GM18519 (cell line): ENCODE results near the gene CACNB1.

Experiments used
- ATAC-seq: cut with Tn5 transposase; IDR thresholded peaks from one replicate; pipeline ENCODE4 v1.9.1; 2021; ENCODE audit warnings: mild to moderate bottlenecking, moderate library complexity; ENCODE audit not compliant: unreplicated experiment, low FRiP score

The CACNB1 gene

DNA sequence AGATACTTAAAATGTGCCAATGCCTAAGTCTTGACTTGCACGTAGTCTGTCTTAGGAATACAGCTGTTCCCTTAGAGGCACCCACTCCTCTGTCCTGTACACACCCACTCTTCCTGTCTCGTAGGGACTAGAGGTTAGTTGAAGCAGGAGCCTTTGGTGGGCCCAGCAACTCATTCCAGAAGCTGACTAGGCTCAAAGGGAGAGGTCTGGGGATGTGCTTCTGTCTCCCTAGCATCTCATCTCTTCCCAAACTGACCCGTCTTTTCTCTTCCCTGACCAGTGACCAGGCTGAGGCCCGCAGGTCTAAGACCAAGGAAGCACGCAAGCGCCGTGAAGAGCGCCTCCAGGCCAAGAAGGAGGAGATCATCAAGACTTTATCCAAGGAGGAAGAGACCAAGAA is 6.8 kb upstream of the CACNB1 start:
- no peak for ATAC-seq

DNA sequence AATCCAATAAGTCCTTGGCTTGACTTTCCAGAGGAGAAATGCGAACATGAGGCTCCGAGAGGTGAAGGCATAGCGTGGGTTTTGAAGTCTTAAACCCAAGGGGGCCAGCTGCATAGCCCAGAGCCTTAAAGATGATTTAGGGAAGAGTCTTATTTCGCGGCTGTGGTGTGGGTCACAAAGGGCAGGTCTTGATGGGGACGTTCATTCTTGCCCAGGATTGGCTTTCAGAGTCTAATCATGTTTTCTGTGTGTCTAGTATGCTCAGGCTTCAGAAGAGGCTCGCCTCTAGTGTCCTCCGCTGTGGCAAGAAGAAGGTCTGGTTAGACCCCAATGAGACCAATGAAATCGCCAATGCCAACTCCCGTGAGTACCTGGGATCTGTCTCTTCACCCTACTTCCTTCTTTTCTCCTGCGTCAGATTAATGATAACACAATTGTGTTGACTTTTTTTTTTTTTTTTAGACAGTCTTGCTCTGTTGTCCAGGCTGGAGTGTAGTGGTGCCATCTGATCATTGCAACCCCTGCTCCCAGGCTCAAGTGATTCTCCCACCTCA is 3.6 kb upstream of the CACNB1 start:
- ATAC-seq = no peak

DNA sequence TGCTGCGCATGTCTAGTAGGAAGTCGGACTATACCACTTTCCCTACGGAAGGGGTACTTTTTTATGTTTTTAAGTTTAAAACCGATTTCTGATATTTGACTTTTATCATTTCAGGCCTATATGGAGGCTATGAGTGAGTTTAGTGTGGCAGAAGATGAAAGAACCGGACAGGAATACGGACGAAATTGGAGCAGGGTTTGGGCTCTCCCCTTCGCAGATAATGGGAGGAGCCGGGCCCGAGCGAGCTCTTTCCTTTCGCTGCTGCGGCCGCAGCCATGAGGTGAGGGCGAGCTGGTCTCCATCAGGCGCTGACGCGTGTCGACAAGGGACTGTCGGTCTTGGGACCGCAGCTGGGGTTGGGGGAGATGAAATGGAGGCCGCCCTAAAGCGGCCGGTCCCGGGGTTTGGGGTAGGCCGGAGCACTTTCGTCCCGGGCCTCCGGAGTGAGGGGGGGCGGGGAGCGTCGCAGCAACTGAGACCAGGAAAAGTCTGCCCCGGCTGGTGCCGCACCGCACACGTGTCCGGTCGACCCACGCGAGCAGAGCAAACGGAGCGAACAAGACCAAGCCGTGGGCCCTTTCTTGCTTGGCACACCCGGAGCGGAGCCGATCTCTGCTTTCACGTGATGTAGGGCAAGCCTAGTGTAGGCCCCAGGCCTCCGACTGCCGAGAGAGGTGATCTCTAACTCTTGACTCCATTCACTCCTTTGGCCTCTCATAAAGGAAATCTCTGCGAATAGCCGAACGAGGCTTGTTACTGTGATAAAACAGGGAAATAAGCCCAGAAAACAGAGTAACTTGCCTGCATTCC is 2.8 kb upstream of the CACNB1 start, which contains the start of gene RPL19:
Gene RPL19 (plus strand): TSS at position 214 of the 810 bp plus-strand sequence. CDS start 62 bp downstream, at position 276.
- ATAC-seq = peak; percentile 30

DNA sequence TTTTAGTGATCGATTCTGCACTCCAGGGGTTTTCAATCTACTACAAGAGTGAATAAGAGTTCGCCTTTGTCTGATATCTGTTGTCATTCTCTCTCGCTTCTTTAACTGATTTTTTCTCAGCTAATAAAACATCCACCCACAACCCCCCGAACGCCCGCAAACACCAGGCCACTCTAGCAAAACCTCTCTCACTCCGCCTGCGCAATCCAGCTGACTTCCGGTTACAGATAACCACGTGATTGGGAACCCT is 2.3 kb upstream of the CACNB1 start:
- ATAC-seq = peak; percentile 36

DNA sequence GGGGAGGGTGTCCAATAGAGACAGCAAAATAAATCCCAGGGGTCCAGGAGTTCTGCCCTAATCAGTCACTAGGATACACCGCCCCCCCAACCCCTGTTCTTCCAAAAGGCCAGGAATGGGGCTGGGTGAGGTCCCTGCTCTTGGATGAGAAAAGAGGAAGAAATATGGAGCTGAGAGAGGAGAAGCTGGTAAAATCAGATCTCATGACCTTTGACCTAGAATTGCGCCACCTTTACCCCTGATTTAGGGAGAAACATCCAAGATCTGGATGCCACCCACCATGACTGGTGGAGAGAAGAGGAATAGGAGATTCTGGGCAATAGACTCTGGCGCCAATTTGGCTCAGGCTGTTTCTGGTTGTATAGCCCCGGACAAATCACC is 707 bp upstream of the CACNB1 start:
- ATAC-seq = no peak

DNA sequence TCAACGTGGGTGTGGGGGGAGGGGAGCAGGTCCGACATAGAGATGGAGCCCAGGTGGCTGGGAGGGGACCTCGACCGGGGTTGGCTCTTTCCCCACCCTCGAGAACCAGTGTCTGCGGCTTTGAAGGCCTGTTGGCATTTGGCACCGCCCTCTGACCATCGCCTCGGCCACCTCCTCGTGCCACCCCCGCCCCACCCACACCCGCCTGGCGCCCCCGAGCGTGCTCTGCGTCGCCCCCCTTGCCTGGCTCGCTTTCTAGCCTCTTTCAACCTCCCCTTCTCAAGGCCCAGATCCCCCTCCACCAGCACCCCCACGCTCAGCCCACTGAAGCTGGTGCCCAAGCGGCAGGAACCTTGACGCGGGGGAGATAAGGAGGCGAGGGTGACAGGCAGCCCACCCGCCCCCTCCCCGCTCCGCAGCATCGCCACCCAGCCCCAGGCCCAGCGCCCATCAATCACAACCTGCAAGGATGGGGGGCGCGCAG is 619 bp downstream of the CACNB1 start:
- ATAC-seq = no peak

DNA sequence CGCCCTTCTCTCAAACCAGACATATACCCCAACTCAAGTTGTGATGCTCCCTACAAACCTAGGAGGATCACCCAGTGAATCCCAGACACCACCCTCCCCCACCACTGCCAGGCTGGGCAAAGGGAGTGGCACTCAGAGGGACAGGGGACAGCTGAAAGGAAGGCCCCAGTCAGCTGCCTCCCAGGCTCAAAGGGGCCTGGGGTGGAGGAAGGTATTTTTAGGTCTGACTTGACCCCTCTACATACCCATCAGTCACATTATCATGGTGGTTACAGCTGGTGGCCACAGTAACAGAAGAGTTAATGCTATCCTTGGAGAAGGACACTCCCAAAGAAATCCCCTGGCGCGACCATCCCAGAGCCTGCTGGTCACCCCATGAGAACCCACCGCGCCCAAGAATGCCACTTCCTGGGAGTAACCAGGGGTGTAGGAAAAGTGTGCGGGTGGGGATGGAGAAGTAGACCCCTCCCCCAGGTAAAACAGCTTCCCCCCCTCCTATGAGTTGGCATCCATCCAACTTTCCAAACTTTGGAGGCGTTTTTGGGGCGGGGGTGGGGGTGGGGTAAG is 1.1 kb downstream of the CACNB1 start:
- ATAC-seq = no peak

DNA sequence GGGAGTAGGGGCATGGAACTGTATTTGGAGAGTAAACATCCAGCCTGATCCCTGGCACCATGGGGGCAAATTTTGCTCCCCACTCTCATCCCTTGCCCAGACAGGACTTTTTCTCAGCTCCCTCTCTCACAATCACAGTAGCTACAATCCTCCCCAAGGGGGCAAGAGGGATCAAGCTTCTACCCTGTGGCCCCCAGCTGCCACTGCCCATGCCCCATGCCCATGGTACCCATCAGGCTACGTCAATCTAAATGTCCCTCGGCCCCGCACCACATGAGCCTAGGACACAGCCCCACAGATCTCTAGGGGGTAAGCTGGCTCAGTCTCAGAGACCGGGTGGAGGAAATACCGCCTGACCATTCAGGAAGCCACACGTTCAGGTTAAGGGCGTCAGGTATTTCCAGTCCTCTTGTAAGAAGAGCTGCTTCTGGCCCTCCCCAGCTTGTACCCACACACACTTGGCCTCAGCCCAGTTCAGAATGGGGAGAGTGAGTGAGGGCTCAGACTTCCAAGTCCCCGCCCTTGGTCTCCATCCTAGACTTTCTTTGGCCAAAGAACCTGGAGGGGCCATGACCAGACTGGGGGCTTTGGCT is 1.8 kb downstream of the CACNB1 start:
- no peak for ATAC-seq

DNA sequence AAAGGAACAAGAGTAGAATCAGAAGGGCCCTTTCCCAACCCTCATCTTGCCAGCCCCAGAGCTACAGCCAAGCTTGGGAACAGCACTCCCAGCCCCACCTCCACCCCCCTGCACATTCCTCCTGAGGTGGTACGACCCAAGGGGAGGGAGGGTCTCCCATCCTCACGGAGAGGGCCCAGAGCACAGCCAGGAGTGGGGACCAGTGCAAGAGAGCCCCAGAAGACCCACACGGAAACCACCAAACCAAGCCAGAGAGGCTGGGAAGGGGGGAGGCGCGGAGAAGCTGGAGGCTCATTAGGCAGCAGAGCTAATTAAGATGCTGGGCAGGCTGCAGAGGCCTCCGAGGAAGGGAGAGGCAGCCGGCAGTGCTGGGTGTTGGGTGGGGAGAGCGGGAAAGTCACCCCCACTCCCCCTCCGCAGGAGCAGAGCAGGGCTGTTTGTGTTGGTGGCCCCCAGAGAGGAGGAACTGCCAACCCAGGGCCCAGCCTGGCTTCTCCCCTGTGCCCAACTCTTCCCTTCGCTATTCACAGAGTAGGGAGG is 2.4 kb downstream of the CACNB1 start:
- no peak for ATAC-seq

DNA sequence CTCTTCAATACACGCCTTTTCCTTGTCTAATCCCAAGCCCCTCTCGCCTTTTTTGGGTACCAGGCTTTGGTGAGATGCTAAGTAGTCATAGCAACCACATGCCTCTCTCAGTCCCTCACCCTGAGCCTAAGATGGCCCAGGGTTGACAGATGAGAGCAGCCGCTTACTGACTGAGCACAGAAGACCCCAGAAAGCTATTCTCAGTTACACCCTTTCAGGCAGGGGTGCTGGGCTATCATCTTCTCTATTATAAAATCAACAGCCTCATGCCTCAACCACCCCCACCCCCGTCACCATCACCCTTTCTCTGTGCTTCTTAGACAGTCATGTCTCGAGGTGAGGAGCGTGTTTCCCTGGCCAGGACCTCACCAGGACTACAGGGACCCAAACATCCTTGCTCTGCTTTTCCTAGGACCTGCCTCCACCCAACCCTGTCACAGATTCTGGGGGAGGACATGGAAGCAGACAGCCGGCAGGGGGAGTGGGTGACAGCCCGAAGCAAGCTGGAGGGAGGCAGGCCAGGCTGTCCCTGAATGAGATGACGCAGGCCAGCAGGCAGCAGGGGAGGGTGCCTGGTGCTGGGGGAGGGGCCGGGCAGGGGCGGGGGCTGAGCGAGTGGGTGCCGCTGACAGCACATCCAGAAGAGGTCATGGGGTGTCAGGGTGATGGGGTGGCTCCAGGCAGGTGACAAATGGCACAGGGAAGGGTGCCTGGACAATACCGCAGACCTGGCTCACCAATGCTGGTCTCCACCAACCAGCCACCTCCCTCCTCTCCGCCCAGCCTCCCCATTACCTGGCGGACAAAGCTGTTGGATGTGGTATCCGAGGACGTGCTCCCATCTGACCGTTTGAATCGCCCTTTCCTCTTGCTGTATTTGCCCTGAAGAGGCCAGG is 3.1 kb downstream of the CACNB1 start:
- no peak for ATAC-seq

DNA sequence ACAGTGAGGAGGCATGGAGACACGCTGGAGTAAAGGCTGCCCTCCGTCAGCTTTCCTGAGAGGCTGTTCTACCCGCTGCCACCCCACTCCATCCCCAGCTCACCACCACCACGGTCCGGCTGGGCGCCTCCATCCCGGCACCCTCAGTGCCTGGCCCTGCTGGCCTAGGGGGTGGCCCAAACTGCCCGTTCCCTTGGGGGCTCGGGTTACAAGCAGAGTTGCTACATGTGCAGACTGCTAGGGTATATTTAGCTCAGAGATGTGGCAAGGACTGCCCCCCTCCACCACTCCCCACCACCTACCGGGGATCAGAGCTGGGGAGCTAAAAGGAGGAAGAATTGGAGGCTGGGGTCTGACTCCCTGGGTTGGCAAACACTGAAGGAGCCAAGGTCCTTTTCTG is 4.1 kb downstream of the CACNB1 start:
- no peak for ATAC-seq

DNA sequence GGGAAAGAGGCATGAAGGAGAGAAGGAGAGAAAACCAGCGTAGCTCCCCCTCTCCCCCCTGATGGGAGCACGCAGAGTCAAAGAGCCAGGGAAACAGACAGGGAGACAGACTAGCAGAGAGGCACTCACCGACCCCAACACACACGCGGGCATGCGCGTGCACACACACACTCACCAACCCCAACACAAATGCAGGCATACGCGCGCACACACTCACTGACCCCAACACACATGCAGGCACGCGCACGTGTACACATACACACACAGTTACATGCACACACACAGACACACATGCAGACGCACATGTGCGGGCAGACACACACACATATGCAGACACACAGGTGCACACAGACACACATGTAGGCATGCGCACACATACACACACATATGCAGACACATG is 4.6 kb downstream of the CACNB1 start:
- no peak for ATAC-seq

DNA sequence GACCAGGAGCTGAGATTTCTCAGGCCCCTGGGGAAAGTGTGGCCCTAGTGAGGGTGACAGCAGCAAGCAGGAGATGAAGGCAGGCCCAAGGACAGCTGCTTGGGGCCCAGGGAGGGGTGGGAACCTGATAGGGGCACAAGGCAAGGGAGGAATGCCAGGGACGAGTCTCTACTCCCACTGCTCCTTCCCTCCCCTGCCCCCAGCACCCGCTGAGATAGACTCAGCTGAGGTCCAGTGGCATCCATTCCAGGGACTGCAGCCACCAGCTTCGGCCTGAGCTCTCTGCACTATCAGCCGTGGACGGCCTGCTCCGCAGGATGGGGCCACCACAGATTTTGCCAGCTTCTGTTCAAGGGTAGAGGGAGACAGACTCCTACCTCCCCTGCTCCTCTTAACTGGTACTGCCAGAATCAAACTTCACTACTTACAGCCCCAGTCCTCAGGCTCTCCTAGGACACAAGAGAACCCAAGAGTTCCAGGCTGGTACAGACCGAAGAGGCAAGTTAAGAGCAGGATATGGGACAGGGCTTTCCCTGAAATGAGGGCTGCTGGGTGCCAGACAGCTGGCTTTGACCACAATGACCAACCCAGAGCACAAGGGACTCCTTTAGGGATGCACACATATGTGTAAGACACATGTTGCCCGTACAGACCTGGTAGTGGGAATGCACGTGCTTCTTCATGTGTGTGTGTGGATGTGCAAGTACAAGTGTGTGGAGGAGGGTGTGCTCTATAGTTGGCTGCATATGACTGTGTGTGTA is 5.5 kb downstream of the CACNB1 start:
- no peak for ATAC-seq

DNA sequence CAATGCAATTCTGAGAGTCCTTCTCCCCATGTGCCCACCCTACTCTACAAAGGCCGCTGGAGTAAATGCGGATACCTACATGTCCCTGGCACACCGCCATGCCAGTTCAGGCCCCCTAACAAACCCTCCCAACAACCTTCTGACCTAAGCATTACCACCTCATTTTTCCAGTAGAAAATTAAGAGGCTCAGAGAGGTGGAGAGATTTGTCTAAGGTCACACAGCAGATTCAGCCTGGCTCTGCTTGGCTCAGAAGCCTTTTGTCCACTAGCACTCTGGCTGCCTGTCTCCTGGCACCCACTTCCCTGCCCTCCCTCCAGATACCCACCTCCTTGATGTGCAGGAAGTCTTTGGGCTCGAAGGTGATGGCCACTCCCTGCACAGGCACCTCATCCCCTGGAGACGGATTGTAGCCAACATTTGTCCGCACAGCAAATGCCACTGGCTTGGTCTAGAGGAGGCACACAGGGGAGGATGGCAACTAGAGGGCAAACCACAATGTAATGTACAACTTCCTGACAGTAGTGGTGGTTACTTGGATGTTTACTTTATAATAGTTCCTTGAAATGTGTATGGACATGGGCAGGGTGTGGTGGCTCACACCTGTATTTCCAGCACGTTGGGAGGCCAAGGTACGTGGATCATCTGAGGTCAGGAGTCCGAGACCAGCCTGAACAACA is 10.2 kb downstream of the CACNB1 start:
- ATAC-seq = no peak

DNA sequence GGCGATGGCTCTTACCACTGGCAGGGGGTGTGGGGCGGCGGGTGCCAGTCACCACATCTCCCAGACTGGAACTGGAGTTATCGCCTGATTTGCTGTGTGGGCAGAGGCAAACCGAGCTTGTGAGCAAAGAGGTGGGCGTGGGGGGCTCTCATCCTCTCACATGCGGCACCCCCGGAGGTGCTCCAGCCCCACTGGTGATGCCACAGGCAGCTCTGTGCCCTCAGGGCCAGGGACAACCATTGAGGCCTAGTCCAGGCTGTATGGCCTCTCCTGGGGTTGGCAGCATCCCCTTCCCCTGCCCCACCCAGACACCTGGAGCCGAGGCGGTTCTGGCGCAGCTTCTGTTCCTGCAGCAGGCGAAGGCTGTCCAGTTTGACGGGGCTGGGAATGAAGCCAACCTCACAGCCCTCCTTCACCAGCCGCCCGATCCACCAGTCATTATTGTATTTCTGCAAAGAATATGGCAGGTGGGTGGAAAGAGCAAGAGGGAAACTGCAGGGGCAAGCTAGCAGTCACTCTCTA is 10.9 kb downstream of the CACNB1 start:
- no peak for ATAC-seq

DNA sequence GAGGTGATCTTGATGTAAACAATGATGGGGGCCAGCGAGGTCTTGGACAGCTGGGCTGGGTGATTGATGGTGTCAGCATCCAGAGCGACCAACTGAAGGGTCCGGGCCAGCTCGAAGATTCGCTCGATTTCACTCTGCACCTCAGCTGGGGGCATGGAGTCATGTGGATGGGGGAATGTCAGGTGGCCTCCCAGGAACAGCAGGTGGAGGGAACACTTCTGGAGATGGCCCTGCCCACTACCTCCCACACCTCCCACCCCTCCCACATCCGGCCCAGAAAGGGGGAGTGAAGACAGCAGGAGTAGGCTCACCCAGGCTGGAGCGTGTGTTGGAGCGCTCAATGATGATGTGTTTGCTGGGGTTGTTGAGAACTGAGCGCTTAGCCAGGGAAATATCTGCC is 13.7 kb downstream of the CACNB1 start:
- ATAC-seq = no peak

DNA sequence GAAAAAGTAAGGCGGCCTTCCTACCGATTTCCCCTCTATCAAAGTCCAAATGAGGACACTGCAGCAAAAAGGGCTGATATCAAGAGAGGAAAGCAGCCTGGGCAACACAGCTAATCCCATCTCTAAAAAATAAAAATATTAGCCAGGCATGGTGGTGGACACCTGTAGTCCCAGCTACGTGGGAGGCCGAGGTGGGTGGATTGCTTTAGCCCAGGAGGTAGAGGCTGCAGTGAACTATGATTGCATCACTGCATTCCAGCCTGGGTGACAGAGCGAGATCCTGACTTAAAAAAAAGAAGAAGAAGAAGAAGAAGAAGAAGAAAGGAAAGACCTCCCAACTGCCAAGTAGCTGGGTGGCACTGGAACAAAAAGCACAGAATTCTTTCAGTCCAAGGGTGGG is 14.4 kb downstream of the CACNB1 start:
- ATAC-seq = no peak

DNA sequence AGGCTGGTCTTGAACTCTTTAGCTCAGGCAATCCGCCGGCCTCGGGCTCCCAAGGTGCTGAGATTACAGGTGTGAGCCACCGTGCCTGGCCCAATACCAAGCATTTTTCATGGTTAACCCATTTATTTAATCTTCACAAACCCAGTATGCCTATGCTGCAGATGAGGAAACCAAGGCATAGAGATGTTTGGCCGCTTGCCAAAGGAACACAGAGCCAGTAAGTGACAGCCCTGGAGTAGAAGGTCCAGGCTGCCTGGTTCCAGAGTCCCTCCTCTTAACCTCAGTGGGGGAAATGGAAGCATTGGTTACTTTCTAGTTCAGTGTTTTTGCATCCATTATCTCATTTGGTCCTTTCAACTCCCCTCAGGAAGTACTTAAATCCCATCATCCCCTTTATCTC is 16.2 kb downstream of the CACNB1 start:
- no peak for ATAC-seq

DNA sequence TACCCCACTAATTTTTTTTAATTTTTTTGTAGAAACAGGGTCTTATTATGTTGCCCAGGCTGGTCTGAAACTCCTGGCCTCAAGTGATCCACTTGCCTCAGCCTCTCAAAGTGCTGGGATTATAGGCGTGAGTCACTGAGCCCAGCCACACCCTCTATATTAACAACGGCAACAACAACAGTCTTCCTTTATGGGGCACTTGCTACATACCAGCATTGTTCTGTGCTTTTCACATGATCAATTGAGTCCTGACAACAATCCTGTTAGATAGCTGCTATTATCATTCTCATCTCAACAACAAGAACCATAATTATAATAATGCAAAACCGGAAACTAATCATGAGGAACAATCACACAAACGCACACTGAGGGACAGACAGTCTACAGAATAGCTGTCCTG is 18.9 kb downstream of the CACNB1 start:
- ATAC-seq = no peak
